Midbrain (tissue), 1 donor: ENCODE measurements around the gene KIF17.

Source experiments
- DNase-seq: peaks from one replicate; lab custom pipeline; 2025; lab: John Stamatoyannopoulos, UW

Gene KIF17

GRCh38 chr1:20710469-20711284 is 7.1 kb downstream of the KIF17 start:
- no peak for DNase-seq

GRCh38 chr1:20709868-20710267 is 7.9 kb downstream of the KIF17 start:
- no peak for DNase-seq

- no peak for DNase-seq
Observed at GRCh38 chr1:20708891-20709290, 8.9 kb downstream of the KIF17 start.

- no peak for DNase-seq
Observed at GRCh38 chr1:20708057-20708456, 9.8 kb downstream of the KIF17 start.

- DNase-seq: no peak
Observed at GRCh38 chr1:20706841-20707240, 11.0 kb downstream of the KIF17 start.

- DNase-seq: no peak
Observed at GRCh38 chr1:20705203-20705755, 12.5 kb downstream of the KIF17 start.

DNA sequence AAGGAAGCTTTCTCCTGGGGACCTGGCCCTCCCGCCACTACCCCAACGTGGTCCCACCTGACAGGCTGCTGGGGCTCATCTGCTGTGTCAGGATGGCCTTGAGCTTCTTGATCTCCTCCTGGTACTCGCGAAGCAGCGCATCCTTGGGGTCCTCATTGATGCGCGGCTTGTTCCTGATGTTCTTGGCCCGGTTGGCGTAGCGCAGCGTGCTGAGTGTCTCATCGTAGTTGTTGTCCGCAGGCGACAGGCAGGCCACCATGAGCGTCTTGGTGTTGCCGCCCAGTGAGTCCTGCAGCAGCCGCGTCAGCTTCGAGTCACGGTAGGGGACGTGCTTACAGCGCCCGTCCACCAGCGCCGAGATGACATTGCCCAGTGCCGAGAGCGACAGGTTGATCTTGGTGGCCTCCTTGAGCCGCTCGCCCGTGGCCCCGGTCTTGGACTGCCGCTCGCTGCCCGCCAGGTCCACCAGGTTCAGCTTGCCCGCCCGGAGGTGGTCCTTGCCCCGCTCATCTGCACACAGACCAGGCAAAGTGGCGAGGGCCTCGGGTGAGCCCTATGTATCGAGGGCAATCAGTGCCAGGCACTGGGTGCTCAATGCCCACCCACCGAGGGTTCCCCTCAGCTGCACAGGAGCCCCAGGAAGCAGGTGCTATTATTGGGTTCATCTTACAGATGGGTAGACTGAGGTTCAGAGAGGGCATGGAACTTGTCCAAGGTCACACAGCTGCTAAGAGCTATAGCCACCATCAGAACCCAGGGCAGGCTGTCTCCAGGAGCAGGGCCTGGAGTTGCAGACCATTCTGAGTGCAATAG is 13.2 kb downstream of the KIF17 start:
- no peak for DNase-seq

GRCh38 chr1:20703124-20703756 is 14.6 kb downstream of the KIF17 start:
- DNase-seq: no peak

GRCh38 chr1:20702416-20702815 is 15.4 kb downstream of the KIF17 start:
- no peak for DNase-seq

DNA sequence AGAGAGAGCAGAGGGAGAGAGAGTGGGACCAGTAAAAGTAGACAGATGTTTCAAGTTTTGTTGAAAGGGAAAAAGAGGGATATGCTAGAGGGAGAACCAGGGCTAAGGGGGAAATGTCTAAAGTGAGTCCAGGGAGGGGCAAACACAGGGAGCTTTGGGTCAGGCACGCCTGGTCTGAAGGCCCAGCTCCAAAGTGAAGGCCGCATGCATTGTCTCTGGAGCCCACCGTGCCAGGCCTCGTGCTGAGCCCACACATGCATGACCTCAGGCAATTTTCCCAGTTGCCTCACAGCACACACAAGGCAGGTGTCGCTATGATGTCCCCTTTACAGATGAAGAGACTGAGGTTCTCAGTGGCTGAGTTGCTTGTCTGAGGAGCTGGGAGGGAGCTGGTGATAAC is 16.0 kb downstream of the KIF17 start:
- DNase-seq: no peak

DNA sequence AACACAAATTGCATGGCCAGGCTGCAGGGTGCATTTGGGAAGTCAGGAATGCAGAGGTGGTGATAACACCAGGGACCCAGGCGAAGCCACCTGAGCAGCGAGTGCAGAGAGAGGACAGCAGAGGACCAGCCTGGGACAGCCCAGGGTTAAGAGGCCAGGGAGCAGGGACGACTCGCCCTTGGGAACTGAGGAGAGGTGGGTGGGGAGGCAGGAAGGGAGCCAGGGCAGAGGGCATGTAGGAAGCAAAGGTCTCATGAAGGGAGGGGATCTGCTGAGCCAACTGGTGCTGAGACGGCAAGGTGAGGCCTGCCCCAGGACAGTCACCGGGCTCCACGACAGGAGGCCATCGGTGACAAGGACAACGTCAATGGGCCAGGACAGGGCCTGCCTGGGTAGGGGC is 16.4 kb downstream of the KIF17 start:
- no peak for DNase-seq

GRCh38 chr1:20700636-20701215 is 17.1 kb downstream of the KIF17 start:
- no peak for DNase-seq

- no peak for DNase-seq
Observed at GRCh38 chr1:20699558-20699957, 18.2 kb downstream of the KIF17 start.

DNA sequence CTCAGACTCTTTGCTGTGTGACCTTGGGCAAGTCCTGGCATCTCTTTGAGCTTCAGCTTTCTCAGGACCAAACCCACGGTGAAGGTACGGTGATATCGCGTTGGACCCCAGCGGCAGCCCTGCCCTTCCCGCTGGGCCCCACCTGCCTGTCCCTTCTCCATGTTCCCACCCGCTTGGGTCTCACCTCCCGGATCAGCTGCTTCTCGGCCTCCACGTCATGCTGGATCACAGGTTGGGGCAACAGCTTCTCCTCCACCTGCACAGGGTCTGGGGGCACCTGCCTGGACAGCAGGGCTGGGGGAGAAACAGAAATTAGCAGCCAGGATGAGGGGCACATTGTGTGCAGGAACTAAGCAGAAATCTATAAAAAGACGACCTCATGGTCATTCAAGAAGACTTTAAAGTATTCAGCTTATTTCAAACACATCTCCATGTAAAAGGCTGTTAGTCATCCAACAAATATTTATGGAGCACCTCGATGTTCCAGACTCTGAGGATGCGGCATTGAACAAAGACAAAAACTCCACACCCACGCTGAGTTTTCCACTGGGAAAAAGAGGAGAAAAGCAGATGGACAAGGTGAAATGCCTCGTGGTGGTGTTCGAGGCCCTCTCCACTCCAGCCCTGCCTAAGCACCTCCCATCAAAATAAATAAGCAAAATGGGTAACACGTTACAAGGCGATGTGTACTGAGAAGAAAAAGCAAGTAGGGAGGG is 19.5 kb downstream of the KIF17 start:
- no peak for DNase-seq

DNA sequence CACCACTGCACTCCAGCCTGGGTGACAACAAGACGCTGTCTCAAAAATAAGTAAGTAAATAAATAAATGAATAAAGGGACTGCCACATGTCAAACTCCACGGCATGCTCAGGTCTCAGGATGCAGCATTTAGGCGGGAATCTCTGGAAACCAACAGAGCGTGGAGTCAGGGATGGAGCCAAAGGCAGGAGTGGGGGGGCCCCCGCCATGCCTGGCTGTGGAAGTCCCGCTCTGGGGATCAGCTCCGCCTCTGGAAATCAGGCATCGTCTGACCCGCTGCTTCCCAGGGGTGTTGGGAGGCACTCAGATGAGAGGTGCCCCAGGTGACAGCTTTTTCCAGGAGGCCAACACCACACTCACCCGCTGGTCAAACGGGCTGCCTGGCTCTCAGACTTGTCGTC is 20.2 kb downstream of the KIF17 start:
- DNase-seq: no peak

DNA sequence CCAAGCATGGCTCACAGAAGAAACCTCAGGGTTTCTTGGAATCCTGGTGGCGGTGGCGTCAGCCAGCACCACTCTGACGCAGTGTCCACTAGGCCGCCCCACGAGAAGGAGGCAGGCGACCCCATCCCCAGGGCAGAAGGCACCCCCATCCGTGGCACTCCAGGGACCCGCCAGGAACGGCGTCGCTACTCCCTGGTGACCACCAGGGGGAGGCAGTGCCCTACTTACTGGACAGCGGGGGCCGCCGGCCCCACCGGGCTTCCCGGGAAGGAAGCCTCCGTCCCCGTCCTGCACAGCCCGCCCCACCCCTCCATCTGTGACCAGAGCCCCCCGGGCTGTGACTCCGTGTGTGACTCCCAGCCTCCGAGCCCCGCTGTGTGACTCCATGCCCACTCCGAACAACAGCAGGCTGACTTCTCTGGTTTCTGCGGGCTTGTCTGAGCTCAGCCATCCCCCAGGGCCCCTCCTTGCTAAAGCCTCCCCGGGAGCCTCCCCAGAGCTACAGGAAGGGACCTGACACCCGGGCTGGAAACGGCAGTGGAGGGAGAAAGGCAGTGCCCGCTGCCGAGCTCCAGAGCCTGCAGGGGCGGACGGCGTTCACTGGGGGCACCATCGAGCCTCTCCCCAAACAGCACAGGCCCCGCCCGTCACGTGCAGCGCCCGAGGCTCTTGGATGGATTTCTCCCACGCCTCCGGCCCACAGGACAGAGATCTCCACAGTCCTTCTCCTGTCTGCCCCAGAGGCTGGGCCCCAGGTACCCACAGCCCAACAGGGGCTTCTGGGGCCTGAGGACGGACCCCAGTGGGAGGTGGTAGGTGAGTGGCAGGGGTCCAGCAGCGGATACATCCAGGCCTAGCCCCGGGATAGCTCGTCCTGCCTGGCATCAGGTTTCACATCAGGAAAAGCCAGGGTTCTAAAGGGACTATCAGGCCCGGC is 21.1 kb downstream of the KIF17 start:
- DNase-seq: peak; percentile 76

DNA sequence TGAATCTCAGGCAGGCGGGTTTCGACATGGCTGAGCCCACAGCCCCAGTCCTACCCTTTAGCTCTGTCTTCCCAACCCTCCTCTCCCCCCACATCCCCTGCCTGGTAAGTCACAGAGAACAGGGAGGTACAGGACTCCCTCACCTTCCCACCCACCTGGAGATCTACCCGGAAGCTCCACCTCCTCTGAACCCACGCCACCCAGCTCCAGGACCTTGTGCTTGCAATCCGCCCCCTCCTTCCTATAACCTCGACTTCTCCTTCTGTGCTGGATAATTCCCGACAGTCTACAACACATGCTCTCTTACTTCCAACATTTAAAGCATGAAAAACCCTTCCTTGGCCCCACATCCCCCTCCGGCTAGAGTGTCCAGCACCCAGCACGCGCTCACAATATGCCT is 22.3 kb downstream of the KIF17 start:
- no peak for DNase-seq

GRCh38 chr1:20693623-20694022 is 24.2 kb downstream of the KIF17 start:
- no peak for DNase-seq

- no peak for DNase-seq
Observed at GRCh38 chr1:20691872-20692271, 25.9 kb downstream of the KIF17 start.

DNA sequence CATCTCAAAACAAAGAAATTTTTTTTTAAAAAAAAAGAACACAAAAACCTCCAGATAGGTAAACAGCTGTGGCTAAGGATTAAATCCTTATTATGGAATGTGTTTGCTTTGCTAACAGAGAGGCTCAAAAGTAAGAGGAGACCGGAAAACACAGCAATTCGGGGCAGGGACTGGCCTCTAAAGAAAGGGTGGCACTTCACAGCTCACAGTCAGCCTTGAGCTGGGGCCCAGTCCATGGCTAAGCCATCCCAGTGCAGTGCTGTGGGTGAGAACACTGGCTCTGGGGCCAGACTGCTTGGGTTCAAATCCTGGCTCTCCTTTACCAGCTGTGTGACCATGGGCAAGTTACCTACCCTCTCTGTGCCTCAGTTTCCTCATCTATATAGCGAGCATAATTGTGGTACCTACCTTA is 28.2 kb downstream of the KIF17 start:
- no peak for DNase-seq
